ENCODE measurements around the gene TEAD2.
"Not testable (repeated sequence)": the region's sequence is repeated elsewhere in the genome, so short reads cannot be mapped to it uniquely, and the experiment has no call there.

TEAD2 gene

DNA sequence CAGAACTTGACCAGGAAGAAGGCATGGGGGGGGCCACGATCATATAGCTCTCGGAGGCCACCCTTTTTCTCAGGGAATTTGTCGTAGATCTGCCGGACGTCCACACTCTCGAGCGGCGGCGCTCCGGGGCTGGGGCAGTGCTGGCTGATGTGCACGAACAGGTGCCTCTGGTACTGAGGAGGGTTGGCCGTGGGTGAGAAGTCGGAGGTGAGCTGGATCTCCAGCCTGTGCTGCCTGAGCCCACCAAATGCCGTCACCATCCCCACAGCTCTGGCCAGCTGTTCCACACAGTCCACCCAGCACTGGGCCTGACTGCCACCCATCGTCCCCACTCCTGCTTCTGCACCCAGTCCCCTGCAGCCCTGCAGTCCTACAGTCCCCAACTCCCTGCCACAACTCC, 15.0 kb downstream of the TEAD2 start:
- no peak for DNase-seq (ENCODE audit: low read depth)

GRCh38 chr19:49344505-49345423, 17.5 kb downstream of the TEAD2 start:
- DNase-seq (ENCODE audit: low read depth), result no peak

DNA sequence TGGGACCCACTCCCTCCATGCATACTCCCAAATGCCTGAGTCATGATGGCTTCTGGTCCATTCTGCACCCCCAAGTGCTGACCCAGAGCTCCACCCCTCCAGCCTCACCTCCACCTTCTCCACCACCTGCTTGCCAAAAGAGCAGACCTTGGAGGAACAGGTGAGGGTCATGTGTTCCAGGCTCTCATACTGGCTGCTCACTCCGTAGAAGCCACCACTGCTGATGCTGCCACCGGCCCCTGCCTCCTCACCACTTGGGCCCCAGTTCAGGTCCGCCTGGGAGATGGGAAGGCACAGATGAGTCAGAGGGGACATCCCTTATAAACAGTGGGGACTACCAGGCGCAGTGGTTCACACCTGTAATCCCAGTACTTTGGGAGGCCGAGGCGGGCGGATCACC, 19.1 kb downstream of the TEAD2 start:
- no peak for DNase-seq (ENCODE audit: low read depth)

DNA sequence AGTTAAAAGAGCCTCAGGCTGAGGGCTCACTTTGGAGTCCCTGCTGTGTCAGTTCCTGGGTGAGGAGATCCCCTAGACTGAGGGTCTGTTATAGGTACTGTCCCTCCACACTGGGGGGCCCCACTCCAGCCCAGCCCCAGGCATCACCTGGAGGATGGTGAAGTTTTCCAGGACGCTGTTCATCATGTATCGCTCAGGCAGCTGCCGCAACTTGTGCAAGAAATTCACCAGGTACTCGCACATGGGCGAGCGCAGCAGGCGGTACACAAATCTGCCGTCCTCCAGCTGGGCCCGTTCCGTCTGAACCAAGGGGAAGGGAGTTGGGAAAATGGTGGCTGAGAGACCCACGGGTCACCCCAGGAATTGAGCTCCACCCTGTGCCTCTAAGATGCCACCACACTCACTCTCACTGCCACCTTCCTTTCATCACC, 19.9 kb downstream of the TEAD2 start:
- DNase-seq (ENCODE audit: low read depth), result no peak

GRCh38 chr19:49340865-49341718, 21.1 kb downstream of the TEAD2 start:
- no peak for DNase-seq (ENCODE audit: low read depth)

DNA sequence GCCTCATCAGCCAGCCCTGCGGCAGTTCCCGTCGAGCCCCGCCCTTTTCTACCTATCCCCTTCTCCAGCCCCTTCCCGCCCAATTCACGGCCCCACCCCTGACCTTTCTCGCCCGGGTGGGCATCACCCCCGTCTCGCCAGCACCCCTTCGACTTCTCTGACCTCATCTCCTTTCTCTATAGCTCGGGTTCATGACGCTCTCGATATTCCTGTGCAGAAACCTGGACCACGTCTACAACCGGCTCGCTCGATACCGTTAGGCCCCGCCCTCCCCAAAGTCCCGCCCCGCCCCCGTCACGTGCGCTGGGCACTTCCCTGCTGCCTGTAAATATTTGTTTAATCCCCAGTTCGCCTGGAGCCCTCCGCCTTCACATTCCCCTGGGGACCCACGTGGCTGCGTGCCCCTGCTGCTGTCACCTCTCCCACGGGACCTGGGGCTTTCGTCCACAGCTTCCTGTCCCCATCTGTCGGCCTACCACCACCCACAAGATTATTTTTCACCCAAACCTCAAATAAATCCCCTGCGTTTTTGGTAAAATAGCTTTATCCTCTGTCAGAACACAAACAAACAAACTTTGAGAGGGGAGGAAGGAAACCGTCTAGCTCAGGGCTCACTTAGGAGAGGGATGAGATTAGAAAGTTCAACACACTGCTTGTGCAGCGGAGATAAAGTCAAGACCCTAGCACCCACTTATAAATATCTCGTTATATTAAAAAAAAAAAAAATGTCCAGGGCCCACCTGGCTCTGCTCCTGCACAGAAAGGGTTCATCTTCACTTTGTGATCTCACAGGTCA, 21.9 kb downstream of the TEAD2 start:
- no peak for DNase-seq (ENCODE audit: low read depth)

DNA sequence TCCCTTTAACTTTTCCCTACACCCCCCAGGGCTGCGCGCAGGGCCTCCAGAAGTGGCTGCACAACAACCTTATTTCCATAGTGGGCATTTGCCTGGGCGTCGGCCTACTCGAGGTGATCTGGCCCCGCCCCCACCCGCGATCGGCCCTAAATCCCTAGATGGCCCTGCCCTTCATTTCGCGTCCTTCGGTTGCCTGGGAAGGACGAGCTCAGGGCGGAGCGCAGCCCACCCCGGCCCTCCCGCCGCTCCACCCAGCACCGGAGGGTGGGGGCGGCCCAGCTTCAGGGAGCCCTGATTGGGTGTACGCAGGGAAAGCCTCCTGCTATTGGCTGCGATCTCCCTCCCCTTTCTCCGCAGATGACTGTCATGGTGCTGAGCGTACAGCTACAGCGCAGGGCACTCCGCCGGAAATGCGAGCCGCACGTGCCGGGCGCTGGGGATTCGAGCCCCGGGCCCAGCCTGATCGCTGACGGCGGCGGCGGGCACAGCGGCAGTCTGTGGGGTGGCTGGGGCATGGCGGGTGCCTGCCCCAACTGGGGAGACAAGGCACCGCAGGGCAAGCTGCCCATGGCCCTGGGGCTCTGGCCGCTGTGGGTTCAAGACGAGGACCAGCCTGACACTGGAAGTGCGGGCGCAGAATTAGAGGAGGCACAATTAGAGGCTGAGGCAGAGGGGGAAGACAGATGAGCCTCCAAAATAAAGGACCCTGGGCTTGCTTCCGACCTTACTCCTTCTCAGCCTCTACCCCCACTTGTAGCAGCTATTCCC, 22.7 kb downstream of the TEAD2 start:
- no peak for DNase-seq (ENCODE audit: low read depth)

DNA sequence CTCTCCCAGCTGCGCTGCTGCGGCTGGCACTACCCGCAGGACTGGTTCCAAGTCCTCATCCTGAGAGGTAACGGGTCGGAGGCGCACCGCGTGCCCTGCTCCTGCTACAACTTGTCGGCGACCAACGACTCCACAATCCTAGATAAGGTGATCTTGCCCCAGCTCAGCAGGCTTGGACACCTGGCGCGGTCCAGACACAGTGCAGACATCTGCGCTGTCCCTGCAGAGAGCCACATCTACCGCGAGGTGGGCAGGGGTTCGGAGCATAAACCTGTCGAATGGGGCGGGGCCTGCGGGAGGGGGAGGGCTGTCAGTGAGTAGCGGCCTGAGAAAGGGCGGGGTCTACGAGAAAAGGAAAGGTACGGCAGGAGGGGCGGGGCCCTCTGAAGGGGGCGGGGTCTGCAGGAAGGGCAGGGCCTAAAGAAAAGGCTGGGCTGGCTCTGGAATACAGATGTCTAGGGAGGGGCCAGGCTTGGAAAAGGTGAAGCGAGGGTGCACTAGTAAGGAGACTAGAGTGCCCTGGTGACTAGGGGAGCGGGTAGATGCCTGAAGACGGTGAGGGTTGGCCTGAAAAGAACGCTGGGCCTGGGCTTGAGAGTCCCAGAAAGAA, 23.4 kb downstream of the TEAD2 start:
- DNase-seq (ENCODE audit: low read depth), result no peak

DNA sequence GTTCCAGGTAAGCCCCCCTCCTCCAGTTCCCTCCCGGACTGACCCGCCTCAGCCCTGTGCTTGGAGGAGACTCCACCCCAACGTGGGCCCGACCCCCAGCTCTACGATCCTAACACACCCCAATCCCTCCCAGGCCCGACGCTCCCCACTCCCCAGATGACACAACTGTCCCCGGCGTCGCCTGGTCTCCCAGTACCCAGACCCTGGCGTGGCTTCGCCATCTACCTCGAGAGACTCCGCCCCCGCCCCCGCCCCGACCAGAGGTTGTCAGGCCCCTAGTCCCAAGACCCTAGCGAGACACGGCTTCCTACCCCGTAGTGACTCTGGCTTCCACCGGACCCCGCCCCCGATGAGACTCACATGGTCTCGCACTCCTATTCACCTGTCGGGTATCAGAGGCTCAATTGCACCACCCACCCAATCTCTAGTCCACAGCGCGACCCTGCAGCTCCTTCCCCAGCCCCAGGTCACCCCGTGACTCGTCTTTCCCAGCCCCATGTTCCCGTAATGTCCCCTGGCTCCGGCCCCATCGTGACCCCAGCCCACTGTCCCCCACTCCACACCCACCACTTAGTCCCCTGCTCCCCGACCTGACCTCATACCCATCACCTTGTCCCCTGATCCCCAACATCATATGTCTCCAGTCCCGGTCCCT, 24.1 kb downstream of the TEAD2 start:
- DNase-seq (ENCODE audit: low read depth), result no peak

GRCh38 chr19:49337267-49338022, 24.8 kb downstream of the TEAD2 start:
- no peak for DNase-seq (ENCODE audit: low read depth)

- no peak for DNase-seq (ENCODE audit: low read depth)
Measured at GRCh38 chr19:49336482-49337266, 25.5 kb downstream of the TEAD2 start.

DNA sequence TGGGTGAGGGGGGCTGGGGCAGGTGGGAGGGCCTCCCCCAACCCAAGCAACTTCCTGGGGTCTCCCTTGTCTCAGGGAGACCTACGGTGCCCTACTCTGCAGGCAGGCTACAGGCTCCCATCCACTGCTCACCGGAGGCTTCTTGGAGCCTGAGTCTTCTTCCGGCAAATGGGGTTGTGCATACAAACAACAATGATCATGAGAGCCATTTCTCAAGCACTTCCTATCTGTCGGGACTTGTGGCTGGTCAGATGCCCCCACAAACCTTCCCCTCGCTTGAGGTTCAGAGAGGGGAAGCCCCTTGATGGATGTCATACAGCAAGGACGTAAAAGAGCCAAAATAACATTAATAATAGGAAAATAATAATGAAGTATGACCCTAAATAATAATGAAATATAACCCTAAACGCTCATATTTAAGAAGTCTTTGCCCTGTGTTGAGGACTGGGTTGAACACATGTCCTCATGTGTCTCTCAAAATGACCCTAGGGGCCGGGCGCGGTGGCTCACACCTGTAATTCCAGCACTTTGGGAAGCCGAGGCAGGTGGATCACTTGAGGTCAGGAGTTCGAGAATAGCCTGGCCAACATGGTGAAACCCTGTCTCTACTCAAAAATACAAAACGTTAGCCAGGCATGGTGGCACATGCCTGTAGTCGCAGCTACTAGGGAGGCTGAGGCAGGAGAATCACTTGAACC, 26.3 kb downstream of the TEAD2 start:
- DNase-seq (ENCODE audit: low read depth), result no peak

DNA sequence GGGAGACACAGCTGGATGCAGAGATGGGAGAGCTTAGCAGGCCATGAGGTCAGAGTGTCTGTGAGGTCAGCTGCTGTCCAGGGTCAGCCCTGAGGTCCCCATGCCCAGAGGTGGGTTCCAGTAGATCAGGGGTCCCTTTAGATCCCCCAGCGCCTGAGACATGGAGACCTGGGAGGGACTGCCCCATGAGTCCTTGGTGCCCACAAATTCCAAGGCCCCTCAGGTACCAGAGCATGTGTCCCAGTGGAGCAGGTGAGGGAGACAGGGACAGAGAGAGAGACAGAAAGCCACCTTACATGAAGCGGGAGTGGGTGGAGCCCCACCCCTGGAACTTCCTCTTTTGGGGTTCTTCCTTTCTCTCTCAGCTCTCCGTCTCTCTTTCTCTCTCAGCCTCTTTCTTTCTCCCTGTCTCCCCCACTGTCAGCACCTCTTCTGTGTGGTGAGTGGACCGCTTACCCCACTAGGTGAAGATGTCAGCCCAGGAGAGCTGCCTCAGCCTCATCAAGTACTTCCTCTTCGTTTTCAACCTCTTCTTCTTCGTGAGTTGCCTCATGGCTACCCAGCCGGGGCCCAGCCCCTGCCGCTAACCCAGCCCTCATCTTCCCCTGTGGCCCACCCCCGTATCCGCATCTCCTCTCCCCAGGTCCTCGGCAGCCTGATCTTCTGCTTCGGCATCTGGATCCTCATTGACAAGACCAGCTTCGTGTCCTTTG, 27.0 kb downstream of the TEAD2 start, which contains the start of gene CD37:
CD37 (plus strand) TSS at position 336 of the 713 bp plus-strand sequence; CDS start at position 471, 135 bp downstream.
- no peak for DNase-seq (ENCODE audit: low read depth)

DNA sequence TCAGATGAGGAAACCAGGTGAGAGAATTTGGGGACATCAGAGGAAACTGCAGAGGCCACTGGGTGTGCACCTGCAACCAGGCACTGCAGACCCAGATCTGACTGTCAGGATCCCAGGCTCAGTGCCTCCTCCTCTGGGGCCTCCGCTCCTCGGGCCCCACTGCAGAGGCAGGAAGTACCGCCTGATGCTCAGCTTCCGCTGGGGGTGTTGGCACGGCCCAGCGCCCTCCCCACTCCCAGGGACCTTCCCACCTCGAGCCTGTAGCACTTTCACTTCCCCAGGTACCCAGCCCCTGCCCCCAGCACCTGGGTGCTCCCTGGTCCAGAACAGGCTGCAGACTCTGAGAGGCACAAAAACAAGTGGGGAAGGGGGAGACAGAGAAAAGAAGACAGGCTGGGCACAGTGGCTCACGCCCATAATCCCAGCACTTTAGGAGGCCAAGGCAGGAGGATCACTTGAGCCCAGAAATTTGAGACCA, 28.4 kb downstream of the TEAD2 start:
- DNase-seq (ENCODE audit: low read depth), result no peak

DNA sequence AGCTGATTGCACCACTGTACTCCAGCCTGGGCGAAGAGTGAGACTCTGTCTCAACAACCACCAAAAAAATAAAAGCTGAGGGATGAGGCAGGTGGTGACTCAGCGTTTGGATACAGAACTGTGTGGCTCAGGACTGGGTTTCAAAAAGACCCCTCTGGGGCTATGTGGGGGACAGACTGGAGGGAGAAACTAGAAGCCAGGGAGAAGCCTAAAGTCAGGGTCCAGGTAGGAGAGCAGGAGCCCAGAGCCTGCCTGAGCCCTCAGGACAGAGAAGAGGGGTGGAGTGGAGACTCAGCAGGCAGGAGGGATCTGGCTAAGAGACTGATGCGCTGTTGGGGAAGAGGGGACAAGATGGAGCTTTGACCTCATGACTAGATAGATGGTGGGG, 28.8 kb downstream of the TEAD2 start:
- DNase-seq (ENCODE audit: low read depth), result no peak

DNA sequence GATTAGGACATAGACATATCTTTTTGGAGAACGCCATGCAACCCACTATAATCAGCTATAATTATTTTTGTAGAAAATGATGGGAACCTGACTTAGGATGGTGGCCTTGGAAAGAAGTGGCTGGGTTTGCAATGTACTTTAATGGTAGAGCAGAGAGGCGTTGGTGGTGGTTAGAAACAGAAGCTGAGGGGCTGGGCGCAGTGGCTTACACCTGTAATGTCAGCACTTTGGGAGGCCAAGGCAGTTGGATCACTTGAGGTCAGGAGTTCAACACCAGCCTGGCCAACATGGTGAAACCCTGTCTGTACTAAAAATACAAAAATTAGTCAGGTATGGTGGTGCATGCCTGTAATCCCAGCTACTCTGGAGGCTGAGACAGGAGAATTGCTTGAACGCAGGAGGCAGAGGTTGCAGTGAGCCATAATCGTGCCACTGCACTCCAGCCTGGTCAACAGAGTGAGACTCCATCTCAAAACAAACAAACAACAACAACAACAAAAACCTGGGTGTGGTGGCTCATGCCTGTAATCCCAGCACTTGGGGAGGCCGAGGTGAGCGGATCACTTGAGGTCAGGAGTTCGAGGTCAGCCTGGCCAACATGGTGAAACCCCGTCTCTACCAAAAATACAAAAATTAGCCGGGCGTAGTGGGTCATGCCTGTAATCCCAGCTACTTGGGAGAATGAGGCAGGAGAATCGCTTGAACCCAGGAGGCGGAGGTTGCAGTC, 29.4 kb downstream of the TEAD2 start:
- not testable (repeated sequence) for DNase-seq (ENCODE audit: low read depth)

- DNase-seq (ENCODE audit: low read depth), result no peak
Measured at GRCh38 chr19:49331616-49332055, 30.6 kb downstream of the TEAD2 start.
